WTC11 (cell line): ENCODE data around the gene MVB12A.

ENCODE experiments used
- ATF2 ChIP-seq: sonication (generic); formaldehyde crosslinking; IDR thresholded peaks from 2 replicates; pipeline ENCODE4 v1.8.1; 2022; ENCODE audit warnings: low read depth, missing genetic modification reagents, borderline replicate concordance
- CTCF ChIP-seq: fragments of 200-600 bp; IDR thresholded peaks from 2 replicates; pipeline ENCODE4 v1.8.0; 2022; ENCODE audit warnings: antibody characterized with exemption

- TF ChIP-seq CTCF (no peak), ATF2 (CRISPR knock-in tag) (no peak)
Observed at GRCh38 chr19:17404621-17405249, 15.1 kb upstream of the MVB12A start.
